GM12801 (cell line): Measurements from ENCODE around the gene CHRNA5.

Experiments
- TF ChIP-seq, protein P1 (sequence below): IDR thresholded peaks from one replicate; pipeline ENCODE4 v1.5.1; 2011; ENCODE audit warnings: control low read depth; ENCODE audit not compliant: insufficient read length; ENCODE audit errors: extremely low read depth

CHRNA5 gene

DNA sequence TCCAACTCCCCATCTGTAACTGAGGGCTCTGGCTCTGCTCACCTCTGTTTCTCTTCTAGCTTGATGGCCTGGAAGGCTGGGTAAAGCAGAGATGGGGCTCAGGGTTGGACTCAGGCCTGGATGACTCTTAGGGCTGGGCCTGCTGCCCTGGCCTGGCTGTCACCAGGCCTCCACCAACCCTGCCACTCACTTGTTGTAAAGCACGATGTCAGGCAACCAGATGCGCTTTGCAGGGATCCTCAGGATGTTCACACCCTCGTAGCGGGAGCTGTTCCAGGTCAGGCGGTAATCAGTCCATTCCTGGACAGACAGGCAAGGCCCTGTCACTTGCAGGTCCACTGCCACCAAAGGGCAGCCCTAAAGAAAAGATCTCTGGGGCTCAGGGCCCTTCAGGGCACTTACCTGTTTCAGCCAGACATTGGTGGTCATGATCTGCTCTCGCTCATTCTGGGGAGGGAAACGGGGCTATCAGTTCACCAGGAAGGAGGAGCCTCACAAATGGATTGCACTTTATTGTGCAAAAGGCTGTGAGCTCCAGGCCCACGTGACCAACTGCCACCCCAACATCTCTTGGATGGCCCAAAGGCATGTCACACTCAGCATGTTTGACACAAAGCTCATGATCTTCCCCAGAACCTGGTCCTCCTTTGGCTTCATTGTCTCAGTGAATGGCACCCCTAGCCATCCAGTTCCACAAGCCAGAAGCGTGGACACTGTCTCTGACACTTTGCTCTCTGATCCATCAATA, 65.7 kb downstream of the CHRNA5 start:
- TF ChIP-seq, protein P1, sequence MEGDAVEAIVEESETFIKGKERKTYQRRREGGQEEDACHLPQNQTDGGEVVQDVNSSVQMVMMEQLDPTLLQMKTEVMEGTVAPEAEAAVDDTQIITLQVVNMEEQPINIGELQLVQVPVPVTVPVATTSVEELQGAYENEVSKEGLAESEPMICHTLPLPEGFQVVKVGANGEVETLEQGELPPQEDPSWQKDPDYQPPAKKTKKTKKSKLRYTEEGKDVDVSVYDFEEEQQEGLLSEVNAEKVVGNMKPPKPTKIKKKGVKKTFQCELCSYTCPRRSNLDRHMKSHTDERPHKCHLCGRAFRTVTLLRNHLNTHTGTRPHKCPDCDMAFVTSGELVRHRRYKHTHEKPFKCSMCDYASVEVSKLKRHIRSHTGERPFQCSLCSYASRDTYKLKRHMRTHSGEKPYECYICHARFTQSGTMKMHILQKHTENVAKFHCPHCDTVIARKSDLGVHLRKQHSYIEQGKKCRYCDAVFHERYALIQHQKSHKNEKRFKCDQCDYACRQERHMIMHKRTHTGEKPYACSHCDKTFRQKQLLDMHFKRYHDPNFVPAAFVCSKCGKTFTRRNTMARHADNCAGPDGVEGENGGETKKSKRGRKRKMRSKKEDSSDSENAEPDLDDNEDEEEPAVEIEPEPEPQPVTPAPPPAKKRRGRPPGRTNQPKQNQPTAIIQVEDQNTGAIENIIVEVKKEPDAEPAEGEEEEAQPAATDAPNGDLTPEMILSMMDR, result no peak

DNA sequence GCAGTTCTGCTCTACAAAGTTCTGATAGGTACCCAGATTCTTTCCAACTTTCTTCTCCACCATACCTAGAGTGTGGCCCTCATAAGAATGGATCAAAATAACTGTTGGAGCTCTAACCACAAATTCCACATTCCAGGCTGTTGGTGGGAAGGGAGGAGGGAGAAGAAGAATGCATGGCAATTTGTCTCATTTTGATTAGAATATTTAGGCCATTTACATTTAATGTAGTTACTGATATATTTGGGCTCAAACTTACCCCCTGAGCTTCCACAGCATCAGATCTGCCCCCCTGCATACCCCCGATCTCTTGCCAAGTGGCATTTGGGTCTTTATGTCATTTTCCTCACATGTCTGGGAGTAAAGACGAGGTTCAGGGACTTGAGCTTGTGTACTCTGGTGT, 68.0 kb downstream of the CHRNA5 start:
- TF ChIP-seq, protein P1, result no peak

DNA sequence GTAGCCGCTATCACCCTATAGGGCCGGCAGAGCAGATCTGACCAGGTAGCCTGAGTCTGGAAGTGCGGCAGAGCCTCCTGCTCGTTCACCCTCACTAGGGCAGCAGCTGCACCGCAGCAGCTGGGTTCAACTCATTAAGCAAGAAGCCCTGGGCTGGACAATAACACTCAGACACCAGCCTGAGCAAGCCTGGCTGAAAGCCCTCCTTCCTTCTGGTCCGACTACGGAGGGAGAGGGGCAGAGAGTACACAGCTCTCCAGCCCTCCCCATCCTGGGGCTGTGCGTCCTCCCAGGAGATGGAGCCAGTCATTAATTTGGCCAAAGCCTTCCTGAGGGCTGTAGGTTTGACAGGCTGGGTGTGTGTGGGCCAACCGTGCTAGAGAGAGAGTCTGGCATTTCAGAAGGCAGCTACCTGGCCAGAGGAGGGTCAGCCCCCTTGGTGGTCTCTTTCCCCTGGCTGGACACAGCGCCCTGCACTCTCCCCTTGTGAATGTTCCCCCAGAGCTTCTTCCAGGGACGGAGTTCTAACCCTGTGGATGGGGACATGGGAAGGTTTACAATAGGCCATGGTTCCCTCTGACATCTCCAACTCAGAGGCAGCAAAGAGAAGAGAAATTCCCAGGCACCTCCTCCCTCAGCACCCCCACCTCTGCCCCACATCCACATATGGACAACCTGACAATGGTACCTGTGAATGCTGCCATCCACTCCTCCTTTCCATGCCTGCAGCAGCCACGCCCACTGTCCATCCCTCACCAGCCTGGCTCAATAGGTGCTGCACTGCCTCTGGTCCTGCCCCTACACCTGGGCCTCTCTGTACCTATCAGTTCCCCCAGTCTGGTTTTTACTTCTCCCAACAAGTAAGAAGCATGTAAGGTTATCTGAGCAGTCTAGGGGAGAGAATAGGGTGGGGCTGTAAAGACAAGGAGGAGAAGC, 69.2 kb downstream of the CHRNA5 start:
- TF ChIP-seq, protein P1, result no peak

DNA sequence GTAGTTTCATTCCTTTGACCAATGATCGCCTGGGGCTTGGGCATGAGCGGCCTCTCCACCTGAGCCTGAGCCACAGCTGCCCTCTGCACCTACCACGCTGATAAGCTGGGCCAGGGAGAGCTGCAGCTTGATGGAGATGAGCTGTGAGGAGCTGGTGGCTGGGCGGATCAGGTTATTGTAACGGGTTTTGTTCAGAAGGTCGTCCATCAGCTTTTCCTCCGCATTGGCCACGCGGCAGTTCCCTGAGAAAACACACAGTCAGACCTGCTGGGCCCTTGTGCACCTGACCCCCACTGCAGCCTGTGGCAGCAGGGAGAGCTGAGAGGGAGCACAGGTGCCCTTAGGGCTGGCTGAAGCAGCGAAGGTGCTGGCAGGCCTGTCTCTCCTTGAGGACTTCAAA, 70.0 kb downstream of the CHRNA5 start:
- TF ChIP-seq, protein P1, result no peak

DNA sequence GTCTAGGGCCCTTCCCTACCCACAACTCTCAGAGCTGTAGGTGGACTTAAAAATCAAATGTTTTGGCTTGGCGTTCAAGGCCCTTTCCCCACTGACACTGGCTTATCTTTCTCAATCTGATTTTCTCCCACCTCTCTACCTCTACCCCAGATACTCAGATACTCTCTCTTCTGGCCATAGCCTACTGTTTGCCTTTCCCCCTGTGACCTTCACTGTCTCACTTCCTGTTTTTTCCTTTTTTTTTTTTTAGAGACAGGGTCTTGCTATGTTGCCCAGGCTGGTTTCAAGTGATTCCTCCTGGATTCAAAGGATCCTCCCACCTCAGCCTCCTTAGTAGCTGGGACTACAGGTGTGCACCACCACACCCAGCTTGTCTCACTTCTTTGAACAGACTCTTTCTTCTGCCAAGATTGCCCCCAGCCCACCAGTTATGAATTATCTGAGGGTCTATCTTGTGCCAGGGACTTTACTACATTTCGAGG, 71.1 kb downstream of the CHRNA5 start:
- TF ChIP-seq, protein P1, result no peak

DNA sequence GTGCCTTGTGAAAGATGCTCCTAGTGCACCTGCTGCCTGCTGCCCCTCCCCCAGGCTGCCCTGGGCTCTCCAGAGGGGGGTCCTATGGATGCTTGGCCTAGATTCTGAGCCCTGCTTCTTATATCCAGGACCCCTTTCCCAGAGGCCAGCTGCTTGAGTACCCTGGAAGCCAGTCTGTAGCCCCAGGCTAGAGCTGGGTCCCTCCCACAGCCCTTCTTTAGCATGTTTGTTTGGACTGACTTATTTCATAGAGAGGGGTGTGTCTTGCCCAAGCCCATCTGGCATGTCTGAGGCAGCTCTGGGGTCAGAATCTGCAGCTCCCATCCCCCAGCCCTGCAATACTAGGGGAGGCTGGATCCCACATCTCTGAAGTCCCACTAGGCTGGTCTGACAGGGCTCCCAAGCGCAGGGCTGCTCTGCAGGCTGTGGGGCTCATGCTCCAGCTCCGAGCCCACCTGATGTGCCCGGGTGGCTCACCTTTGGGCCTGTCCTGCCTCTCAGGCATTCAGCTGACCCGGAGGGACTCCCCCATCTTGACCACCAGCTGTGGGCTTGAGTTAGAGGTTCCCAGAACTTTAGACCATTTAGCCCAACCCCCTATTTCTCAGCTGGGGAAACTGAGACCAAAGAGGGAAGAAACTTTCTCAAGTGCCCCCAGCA, 72.6 kb downstream of the CHRNA5 start:
- TF ChIP-seq, protein P1, result no peak
